Measurements from ENCODE around the gene TYW1.
"Not testable (repeated sequence)": the region's sequence is repeated elsewhere in the genome, so short reads cannot be mapped to it uniquely, and the experiment has no call there.

Gene TYW1

DNA sequence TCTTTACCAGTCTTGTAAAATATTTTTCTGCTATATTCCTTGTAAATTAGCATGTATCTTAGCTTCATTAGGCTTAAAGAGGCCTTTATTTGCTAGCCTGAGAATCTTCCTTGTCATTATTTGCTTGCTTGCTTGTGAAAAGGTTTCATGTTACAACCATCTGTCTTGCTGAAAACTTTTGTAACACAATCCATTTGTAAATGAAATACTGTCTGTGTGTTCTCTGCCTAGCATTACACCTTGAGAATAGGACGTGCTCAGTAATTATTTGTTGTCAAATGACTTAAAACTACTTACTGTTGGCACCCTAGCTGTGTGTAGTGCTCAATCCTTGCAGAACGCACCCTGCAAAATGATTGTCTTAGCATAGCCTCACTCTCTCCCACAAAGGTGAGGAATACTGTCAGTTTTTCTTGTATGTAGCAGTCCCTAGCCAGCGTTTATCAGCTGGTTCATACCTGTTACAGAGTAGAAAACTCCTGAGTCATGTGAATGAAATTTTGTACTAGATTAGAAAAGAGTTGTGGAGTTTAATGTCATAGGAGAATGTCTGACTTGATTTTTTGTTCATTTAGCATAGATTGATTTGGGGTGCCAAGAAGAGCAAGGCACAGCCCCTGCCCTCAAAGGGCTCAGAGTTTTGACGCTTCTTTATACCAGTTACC is 193.3 kb downstream of the TYW1 start:
- not testable (repeated sequence) for DNase-seq

DNA sequence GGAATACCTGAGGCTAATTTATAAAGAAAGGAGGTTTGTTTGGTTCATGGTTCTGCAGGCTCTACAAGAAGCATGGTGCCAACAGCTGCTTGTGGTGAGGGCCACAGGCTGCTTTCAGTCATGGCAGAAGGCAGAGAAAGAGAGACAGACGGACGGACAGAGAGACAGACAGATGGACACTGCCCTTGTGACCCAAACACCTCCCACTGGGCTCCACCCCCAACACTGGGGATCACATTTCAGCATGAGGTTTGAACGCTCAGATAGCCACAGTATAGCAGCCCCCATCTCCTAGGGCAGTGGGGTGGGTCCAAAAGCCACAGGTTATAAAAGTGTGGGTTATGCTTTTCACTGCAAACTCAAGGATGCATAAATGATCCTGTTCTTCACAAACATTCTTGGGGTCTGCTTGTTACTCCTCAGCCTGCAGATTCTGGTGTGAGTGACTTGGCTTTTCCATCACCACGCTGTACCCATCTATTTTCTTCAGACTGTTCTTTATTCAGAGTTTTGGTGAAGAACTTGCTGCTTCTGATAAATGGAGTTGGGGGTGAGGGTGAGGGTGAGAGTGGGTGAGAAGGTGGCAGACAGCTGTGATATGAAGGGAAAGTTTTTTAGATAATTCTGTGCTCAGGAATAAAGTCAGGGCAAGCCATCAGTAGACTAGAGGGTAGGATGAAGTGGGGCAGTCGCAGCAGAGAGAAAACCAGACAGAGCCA is 194.5 kb downstream of the TYW1 start:
- DNase-seq, result not testable (repeated sequence)

GRCh38 chr7:67192123-67192702 is 195.6 kb downstream of the TYW1 start:
- not testable (repeated sequence) for DNase-seq

DNA sequence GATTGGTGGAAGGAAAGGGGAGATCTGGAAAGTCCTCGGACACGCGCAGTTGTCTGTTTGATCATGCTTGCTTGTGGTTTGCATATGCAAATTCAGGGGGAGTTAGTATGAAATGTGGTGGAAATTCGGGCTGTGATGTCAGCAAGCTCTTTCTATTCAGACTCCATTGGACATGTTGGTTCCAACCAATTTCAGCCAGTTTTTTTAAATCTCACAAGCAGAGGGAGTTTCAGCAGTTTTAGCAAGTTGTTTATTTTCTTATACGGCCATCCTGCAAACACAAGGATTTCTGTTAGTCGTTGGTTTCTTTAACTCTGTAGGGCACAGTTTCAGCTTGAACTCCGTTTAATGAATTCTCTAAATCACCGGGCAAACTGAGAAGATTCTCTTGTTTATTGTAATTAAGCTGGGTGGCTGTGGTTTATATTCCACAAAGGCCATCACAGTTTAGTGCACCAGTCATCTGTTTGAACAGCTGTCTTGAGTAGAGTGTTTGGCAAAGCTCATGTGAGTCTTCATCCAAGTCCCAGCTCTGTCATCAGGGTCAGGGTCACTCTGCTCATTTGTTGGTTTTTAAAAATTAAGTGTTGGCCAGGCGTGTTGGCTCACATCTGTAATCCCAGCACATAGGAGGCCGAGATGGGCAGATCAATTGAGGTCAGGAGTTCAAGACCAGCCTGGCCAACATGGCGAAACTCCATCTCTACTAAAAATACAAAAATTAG is 196.4 kb downstream of the TYW1 start:
- DNase-seq, result peak in 14 of 56 donors; percentile 1 to 36 (median 7)

DNA sequence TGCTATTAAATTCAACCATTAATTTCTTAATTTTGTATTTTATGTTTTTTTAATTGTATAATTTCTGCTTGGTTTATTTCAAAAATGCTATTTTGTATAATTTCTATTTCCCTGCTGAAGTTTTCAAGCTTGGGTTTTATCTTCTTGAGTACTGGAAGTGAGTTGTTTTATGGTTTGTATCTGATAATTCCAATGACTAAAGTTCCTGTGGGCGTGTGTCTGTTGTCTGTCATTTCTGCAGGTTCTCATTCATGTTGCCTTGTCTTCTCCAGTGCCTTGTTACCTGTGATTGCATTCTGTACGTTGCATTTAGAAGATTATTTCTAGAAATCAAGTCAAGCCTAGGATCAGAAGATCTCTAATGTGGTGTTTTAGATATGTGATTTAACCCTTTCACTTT is 199.5 kb downstream of the TYW1 start:
- not testable (repeated sequence) for DNase-seq

DNA sequence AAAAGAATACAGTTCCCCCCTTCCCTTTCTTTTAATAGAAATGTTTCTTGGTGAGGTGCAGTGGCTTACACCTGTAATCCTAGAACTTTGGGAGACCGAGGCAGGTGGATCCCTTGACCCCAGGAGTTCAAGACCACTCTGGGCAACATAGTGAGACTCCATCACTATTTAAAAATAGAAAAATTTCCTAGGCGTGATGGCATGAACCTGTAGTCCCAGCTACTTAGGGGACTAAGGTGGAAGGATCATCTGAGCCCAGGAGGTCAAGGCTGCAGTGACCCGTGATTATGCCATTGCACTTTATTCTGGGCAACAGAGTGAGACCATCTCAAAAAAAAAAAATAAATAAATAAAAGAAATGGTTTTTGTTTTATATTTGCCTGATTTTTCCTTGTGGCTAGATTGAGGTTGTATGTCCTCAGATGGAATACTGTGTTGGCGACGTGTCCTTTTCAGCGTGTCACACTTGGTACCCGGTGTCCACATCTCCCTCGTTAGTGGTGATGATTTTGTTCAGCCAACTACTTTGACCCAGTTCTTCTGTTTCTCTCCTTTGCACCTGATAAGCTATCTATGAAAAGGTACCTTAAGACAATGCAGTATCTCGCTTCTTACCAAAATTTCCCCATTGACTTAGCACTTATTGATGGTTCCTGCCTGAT is 202.4 kb downstream of the TYW1 start:
- not testable (repeated sequence) for DNase-seq

GRCh38 chr7:67205772-67206171 is 209.1 kb downstream of the TYW1 start:
- not testable (repeated sequence) for DNase-seq

DNA sequence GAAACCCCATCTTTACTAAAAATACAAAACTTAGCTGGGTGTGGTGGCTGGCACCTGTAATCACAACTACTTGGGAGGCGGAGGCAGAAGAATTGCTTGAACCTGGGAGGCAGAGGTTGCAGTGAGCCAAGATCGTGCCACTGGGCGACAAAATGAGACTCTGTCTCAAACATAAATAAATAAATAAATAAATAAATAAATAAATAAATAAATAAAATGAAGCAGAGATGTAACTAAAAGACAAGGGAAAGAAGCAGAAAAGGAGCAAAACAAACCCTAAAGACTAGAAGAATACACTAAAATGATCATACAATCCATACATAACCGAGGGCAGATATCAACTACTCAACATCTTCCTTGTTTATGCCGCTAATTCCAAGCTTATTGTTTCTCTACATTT is 209.8 kb downstream of the TYW1 start:
- DNase-seq, result no peak

- DNase-seq, result not testable (repeated sequence)
Observed at GRCh38 chr7:67208656-67209055, 212.0 kb downstream of the TYW1 start.

GRCh38 chr7:67209256-67209655 is 212.6 kb downstream of the TYW1 start:
- DNase-seq, result no peak

- no peak for DNase-seq
Observed at GRCh38 chr7:67210567-67210966, 213.9 kb downstream of the TYW1 start.

DNA sequence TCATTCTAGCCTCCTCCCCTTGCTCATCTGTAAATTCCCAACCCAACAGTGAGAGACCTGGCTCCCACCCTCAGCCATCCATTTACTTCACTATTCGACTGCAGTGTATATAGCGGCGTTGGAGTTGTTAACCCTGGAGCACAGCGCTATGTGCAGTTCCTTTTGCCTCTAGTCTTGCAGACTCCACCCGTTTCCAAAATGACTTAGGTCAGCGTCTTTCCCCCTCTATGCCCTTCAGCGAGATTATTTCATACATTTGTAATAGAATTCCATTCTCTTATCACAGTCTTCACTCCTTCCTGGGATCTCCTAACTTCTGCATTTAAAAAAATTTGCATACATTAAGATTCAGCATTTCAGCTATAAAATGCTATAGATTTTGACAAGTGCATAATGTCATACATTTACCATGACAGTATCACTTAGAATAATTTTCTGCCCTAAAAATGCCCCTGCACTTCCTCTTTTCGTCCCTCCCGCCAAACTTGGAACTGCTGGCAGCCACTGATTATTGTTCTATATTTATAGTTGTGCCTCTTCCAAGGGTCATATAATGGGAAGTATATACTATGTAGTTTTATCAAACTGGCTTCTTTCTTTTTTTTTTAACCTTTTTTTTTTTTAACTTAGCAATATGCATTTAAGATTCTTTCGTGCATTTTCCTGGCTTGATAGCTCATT is 215.2 kb downstream of the TYW1 start:
- DNase-seq, result not testable (repeated sequence)

DNA sequence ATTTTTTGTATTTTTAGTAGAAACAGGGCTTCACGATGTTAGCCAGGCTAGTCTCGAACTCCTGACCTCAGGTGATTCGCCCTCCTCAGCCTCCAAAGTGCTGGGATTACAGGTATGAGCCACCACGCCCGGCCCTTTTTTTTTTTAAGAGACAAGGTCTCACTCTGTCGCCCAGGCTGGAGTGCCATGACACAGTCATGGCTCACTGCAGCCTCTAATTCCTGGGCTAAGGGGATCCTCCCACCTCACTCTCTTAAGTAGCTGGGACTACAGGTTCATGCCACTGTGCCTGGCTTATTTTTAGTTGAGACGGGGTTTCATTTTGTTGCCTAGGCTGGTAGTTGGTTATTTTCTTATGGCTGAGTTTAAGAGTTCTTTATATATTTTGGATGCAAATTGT is 216.4 kb downstream of the TYW1 start:
- DNase-seq, result not testable (repeated sequence)

- peak in 16 of 56 donors; percentile 1 to 42 (median 12) for DNase-seq
Observed at GRCh38 chr7:67223551-67223950, 226.9 kb downstream of the TYW1 start.

DNA sequence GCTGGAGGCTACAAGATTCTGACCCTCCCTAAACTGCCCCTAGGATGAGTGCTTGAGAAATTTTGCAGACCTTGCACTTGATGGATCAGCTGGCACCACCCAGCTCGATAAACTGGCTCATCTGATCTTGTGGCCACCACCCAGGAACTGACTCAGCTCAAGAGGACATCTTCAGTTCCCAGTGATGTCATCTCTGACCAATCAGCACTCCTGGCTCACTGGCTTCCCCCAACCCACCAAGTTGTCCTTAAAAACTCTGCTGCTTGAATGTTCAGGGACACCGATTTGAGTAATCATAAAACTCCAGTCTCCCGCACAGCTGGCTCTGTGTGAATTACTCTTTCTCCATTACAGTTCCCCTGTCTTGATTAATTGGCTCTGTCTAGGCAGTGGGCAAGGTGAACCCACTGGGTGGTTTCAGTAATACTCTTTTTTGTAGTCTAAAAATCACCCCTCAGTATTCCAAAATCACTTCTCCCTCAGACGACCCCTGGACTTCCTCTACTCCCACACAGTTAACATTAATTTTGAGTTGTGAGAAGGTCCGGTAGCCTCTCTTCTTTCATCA is 229.8 kb downstream of the TYW1 start:
- peak in 4 of 56 donors; percentile 1 to 6 (median 4) for DNase-seq

GRCh38 chr7:67226967-67227366 is 230.3 kb downstream of the TYW1 start:
- not testable (repeated sequence) for DNase-seq

- DNase-seq, result not testable (repeated sequence)
Observed at GRCh38 chr7:67229018-67229417, 232.4 kb downstream of the TYW1 start.

- not testable (repeated sequence) for DNase-seq
Observed at GRCh38 chr7:67230029-67230428, 233.4 kb downstream of the TYW1 start.

DNA sequence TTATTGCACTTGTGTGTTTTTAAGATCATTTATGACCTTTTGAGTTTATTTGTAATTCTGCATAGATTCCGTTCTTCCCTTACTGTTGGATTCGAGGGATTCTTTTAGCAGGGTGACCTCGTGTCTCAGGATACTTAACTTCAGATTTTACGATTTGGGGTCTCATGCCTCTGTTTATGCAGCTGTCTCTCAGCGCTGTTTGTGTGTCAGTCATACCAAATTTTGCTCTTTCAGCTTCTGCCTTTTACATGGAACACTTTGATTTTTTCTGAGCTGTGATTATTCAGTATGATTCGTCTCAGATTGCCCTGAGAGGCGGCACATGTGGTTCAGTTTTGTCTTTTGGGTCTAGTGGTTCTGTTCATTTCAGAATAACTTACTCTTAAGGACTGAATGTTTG is 236.9 kb downstream of the TYW1 start:
- not testable (repeated sequence) for DNase-seq

DNA sequence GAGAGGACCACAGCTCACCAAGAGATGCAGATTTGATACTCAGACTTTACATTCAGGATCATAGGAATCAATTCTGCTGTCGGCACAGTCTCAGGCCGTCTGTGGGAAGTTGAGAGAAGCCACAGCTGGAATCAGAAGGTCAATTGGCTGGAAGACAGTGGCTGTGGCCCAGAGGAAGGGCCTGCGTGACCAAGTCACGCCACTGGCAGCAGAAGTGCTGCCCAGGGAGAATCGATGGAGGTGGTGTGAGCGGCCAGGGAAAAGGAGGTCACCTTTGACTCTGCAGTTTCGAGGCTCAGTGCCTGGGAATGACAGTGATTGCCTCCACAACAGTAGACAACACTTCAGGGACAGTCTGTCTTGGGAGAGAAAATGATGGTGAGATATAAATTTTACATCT is 239.6 kb downstream of the TYW1 start:
- DNase-seq, result not testable (repeated sequence)
